ENCODE measurements around the gene RHOV. TPM values are rescaled to one million over a fixed set of nuclear protein-coding genes. Genes with fewer than 3 reads are reported as not detected.

The RHOV gene, protein sequence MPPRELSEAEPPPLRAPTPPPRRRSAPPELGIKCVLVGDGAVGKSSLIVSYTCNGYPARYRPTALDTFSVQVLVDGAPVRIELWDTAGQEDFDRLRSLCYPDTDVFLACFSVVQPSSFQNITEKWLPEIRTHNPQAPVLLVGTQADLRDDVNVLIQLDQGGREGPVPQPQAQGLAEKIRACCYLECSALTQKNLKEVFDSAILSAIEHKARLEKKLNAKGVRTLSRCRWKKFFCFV
- 0.41 TPM in 1 of 2 replicates, not detected in the other for total RNA-seq (2014; rRNA removed; shearing (Covaris generic))

DNA sequence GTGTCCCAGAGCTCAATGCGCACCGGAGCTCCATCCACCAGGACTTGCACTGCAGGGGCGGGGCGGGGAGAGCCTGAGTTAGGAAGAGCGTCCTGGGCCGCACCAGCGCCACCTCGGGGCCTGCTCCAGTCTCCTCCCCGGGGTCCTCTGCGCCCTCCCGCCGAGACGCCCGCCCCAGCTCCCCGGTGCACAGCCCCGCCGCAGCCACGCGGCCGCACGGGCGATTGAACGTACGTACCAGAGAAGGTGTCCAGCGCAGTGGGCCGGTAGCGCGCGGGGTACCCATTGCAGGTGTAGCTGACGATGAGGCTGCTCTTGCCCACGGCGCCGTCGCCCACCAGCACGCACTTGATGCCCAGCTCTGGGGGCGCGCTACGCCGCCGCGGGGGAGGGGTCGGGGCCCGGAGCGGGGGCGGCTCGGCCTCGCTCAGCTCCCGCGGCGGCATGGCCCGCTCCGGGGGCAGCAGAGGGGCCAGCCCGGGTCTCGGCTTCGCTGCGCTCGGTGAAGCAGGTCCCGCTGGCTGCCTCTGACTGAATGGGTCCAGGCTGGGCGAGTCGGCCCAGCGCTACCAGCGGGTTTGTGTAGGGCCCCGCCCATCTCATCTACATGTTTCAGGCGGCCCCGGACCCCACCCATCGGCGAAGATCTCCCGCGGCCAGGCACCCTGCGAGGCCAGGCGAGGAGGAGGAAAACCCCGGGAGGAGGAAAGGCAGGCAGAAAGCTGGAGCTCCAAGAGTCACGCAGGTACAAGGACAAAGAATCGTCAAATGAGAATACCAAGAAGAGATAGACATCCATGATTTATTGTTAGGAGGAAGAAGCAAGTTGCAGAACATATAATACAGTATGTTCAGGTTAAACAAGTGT, at the start of gene RHOV:
Gene RHOV, minus strand, starts transcription at position 541 of the 868 bp plus-strand sequence. Its CDS starts 95 bp downstream, at position 446.
- no peak for DNase-seq (ENCODE audit: low spot score)

DNA sequence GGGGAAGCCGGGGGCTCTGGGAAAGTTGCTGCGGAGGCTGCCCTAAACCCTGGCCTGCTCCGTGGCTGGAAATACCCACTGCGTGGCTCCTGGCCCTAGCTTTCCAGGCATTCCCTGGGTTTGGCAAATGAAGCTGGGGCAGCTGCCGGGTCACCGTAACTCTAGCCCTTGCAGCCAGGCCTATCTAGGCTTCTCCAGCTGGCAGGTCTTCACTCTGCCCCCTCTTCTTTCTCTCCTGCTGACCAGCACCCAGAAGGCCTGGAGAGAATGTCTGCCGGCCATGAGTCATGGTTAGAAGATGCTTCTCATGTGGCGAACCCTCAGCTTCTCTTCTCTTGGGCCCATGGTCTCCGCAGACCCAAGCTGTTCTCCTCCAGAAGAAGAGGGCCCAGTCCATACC, 49.5 kb upstream of the RHOV start:
- no peak for DNase-seq (ENCODE audit: low spot score)

DNA sequence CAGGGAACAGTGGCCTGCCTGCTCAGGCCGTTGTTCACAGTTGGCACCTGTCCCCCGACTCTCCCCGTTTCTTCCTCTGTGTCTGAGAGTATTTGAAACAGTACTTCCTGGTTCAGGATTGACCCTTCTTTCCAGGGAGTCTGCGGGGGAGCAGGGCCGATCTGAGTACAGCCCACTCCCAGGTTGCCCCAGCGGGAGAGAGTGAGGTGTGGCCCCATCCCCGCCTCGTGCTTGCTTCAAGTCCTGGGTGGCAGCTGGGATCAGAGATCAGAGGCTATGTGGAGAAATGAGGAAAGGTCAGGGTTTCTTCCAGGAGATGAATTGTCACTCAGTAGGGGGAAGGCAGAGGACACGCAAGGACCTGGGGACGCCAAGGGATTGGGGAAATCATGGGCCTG, 48.6 kb upstream of the RHOV start:
- no peak for DNase-seq (ENCODE audit: low spot score)

DNA sequence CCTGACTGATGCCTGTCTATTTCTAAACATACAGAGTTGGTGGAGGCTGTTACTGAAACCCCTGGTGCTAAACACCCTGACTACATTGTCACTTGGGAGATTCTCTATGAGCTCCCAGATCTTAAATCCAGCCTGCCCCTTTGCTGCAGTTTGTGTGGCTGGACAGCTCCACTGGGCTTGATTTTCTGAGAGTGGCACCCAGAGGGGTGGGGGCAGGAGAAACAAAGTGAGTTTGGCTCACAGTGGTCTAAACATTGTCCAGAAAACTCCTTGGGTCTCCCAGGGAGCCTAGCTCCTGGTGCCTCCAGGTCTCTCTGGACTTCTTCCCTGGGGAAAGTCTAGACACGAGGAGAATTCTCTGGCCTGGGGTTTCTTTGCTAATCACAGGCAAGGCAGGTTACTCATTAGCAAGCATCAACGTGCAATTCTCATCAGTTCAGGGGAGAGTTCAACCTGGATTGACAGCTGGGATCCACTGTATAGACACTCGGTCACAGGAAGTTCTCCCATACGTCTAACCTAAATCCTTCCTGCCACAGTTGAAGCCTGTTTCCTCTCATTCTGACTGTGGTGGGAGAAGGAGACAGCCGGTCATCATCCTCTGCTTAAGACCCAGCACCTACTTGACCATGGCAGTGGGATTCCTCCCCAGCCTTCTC, 48.0 kb upstream of the RHOV start:
- DNase-seq (ENCODE audit: low spot score), result no peak

DNA sequence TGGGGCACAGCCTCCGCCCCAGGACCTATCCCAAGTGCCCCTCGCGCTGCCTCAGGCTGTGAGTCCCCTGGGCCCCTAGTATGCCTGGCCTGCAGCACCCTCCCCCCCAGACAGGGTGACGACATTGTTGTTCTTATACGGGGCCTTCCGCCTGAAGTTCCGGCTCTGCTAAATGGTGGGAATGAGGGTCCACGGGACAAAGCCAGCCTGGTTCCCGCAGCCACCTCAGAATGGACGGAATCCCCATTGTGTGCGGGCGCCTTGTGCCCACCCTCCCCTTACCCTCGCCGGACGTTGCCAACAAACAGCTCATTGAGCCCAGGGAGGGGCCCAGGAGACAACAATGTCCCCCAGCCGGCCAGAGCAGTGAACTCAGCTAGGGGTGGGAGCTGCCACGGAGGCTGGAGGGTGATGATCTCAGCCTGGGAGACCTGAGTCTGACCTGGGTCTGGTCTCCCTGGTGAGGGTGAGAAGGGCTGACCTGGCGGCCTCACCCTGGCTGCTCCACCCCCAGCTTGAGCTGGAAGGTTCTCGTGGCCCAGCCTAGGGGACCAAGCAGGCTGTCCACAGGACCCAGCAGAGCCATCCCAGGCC, 44.9 kb upstream of the RHOV start:
- DNase-seq (ENCODE audit: low spot score), result no peak

DNA sequence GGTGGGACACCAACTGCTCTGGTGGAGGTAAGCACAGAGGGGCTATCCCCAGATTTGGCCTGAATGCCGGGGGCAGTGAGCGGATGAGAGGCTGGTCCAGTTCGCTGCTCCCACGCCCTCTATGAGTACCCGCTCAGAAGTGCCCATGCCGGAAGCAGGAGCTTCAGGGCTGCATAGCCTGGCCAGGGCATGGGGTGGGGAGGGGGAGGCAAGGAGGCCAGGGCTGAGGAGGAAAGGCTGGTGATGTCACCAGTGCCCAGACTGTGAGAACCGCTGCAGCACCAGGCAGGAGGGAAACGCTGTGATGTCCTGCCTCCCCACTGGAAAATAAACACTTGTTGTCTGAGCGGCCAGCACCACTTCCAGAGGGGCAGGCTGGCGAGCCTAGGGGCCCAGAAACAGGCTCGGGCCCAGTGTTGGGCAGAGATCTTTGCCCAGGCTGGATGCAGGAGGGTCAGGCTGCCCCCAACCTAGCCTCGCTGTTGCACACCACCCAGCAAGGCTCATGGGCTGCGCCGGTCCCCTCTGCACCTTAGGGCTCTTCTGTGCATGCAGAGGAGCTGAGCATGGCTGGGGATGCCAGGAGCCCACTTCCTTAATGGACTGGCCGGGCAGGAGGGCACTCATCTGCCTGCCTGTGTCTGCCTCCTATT, 44.2 kb upstream of the RHOV start:
- DNase-seq (ENCODE audit: low spot score), result no peak

DNA sequence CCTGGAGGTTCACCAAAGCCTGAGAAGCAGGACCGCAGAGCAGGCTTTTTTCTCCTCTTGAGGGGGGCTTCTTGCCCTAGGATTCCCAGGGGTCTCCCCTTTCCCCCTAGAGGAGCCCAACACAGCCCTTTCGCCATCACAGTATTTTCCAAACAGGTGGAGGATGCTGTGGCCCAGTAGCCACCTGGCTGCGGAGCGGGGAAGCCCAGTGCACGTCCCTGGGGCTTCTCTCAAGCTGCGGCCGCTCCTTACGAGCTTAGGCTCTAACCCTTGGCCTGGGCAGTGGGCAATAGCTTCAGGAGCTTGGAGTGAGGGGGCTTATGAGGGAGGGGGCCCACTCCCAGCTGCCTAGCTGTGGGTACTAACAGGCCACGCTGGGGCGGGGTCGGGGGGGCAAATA, 43.6 kb upstream of the RHOV start:
- no peak for DNase-seq (ENCODE audit: low spot score)

DNA sequence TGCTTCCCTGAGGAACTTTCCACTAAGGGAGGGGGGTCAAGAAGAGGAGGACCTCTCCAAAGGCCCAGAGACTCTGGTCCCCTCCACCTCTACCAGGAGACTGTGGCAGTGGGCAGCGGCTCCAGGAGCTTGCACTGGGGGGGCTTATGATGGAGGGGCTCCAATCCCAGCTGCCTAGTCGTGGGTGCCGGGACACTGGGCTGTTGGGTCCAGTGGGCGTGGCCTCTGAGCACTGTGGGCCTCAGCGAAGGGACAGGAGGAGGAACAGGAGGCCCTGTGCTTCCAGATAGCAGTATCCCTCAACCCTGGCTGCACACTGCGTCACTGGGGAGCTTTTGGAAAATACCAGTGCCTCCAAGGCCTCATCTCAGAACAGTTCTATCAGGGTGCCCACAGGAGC, 41.6 kb upstream of the RHOV start:
- no peak for DNase-seq (ENCODE audit: low spot score)

DNA sequence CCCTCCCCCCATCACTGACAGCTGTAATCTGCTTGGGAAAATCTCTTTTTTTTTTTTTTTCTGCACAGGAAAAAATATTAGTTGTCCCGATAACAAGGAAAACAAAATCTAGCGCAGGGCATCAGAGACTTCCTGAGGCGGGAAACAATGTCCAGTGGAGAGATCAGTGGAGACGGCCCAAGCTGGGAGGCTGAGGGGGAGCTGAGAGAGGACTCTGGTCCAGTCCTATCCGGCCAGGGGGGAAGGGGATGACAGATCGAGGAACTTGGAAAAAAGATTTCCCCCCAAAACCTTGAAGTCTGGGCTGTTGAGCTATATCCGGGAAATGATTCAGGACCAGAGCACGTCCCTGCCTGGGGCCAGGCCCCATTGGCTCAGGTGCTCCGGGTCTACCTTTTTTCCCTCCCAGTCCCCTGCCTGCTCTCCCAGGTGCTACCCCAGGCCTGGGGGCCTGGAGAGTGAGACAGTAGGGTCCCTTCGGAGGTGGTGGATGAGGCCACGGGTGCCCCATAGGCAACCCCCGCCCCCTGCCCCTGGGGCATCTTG, 41.2 kb upstream of the RHOV start:
- no peak for DNase-seq (ENCODE audit: low spot score)

DNA sequence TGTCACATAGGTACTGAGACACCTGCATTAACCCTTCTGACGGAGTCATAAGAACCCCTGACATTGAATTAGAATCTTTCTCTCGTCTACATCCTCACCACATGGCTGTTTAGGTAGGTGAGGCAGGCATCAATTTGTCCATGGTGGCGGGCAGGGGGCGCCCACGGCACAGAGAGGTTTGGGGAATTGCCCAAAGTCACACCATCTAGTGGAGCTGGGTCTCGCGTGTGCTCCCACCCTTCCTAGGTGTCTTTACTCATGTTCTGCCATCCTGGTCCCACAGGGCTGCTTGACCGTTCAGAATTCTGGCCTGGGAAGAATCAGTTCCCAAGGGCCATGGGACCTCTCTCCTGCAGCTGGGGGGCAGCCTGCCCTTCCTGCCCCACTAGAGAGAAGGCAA, 40.5 kb upstream of the RHOV start:
- no peak for DNase-seq (ENCODE audit: low spot score)

DNA sequence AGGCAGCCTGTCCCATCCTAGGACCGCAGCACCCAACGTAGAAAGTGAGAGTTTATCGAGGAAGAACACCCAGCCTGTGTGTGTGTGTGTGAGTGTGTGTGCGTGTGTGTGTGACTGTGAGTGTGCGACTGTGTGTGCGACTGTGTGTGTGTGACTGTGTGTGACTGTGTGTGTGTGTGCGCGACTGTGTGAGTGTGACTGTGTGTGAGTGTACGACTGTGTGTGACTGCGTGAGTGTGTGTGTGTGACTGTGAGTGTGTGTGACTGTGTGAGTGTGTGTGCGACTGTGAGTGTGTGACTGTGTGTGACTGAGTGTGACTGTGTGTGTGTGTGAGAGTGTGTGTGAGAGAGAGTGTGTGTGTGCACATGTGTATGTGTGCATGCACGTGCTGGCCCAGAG, 40.0 kb upstream of the RHOV start:
- DNase-seq (ENCODE audit: low spot score), result no peak

DNA sequence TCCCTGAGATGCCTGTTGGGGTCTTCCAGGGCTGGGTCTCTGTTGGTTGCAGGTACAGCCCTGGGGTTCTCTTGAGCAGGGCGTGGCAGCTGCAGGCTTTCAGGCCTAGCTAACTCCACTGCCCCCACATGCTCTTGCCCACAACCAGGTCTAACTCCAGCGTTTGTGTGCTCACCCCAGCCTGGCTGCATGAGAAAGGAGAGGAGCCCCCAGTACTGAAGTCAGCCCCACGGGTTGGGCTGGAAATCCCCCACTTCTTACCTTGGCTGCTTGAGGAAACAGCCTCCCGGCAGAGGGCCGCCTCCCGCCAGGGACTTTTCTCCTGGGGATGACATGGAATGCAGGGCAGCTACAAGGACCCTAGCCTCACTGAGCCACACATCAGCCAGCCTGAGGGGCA, 38.4 kb upstream of the RHOV start:
- no peak for DNase-seq (ENCODE audit: low spot score)

DNA sequence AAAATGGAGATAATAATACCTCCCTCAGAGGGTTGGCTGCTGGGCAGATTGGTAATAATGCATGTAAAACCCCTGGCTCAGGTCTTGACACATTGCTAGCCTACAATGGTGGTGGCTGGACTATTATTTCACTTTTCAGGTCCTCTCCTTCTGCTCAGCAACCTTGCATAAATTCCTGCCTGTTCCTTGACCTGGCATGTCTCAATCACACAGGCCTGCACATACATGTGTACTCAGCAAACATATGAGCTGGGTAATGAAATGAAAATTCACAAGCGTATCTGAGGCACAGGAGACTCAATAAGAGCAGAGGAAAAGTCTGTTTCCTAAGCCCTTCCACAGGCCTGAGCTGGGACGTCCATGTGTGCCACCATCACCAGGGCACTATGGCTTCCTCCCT, 37.7 kb upstream of the RHOV start:
- no peak for DNase-seq (ENCODE audit: low spot score)

DNA sequence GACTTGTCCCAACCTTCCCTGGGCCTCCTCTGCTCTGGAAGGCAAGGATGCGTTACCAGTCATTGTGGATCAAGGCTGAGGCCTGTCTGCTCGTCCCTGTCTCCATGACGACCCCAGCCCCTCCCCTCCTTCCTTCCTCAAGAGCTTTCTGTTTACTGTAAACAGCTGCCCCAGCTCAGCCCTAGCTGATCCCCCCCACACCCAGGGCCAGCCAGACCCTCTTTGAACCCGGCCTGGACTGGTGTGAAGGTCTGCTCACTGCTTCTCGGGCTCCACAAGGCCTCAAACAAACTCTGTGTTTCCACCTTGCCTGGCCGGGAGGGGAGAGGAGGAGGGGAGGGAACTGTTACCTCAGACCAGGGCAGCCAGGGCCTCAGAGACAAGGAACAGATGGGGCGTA, 37.1 kb upstream of the RHOV start:
- DNase-seq (ENCODE audit: low spot score), result no peak

DNA sequence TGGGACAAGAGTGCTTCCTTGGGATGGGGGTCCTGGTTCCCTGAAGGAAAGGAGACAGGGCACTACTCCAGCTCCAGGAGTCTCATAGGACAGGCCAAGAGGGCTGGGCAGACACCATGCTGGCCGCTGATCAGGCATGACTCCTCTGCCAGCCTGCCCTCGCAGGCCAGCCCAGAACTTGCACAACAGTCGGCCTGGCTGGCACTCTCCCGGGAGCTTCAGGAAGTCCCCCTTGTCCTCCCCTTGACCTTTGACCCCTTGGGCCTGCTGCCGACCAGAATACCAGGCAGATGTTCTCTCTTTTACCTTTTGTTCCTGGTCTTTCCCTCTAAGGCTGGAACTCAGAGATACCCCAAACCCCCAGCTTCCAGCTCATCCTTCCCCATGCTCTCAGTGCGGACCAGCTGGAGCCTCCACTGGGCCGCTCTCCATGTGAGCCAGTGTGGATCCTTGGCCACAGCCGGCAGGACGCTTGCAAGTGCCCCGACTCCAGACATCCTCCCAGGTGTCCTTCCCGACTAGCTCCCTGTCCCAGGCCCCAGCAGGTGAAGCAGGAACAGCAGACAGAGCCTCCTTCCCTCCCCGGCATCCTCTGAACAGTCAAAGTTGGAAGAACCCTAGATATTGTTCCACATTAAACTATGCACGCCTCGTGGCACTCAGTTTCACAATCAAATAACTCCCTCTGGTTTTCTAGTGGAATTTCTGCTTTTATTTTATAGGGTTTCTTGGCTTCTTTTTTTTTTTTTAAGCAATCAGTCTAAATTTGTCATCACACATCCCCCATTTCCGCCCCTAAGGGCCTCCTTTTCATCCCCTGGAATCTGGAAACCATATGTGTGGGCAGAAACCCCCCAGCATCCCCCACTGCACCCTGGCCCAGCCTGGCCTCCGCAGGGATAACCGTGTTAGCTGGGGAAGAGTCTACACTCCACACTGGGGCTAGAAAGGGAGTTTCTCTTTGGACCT, 35.9 kb upstream of the RHOV start:
- no peak for DNase-seq (ENCODE audit: low spot score)

DNA sequence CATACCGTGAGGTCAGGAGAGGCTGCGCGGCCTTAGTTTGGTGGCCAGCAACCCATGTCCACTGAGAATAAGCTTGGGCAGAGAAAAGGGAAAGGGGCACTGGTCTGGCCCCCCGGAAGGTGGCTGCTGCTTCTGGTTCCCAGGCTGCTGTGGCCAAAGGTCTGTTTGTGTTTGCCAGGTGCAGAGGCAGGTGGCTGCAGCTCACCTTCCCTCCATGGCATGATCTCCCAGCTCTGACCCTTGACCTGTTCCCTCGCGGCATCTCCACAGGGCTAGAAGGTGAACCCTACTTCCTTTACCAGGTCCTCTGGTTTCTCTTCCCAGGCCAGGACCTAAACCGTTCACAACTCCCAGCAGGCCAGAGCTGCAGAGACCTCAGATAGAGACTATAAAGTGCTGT, 34.1 kb upstream of the RHOV start:
- DNase-seq (ENCODE audit: low spot score), result no peak

DNA sequence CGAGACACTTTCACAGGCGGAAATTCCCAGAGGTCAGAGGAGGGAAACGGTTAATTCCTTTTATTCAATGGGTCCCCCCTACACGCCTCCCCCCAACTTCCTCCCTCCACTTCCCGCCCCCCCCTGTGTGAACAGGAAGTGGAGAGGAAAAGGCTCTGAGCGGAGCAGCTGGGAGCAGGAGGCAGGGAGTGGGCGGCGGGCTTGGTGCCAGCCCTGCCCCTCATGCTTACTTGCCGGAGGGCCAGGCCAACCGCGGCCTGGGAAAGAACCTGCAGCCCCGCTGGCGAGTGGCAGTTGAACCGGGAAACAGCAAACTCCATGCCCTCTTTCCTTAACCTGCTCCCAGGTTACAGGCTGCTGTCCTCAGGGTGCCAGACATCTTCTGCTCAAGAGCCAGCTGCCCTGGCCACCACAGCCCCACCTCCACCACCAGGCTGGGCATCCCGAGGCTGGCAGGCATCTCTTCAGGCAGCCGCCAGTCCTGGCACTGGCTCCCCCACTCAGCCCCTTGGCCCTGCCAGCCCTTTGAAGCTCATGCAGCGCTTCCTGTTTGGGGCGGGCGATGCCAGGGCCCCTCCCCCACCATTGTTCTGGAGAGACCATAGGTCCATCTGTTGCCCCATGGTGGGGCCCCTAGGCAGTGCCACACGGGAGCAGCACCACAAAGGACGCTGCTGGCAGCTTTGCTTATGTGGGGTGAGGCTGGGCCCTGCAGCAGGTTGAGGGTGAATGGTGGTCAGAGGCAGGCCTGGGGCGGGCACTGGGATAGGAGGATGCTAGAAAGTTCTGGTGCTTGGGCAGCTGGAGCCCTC, 33.2 kb upstream of the RHOV start:
- DNase-seq (ENCODE audit: low spot score), result no peak

DNA sequence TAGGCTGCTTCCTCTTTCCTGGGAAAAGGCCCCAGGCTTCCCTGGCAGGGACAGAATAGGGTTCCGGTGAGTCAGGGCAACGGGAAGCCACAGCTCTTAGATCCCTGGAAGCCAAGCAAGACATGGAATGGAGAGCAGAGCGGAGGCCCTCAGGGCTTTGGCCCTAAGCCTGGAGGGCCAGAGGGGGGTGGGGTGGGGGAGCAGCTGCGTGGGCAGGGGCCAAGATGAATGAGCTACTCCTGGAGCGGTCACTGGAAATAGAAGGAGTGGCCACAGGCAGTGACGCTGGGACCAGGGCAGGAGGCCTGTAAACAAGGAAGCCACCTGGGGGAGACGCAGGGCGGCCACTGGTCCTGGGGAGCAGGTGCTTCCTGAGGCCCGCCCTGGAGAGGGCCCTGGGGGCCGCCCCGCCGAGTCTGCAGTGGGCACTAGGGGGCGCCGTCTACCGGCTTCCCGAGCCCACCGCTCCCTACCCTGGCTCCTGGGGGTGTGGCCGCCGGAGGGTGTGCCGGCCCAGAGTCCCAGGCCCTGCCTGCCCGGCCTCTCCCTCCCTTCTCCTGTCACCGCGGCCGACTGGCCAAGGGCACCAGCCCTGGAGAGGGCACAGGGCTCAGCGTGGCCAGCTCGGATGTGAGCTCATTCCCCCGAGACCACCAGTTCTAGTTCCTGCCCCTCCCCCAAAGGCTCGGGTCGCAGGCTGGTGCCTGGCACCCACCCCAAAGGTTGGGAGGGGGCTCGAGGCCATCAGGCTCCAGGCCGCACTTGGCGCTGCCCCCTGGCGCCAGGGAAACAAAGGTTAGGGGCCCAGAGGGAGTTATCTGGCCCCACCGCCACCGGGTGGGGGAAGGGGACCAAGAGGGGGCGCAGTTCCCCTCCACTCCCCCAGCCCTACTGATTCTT, 32.3 kb upstream of the RHOV start:
- peak; percentile 82 for DNase-seq (ENCODE audit: low spot score)

Data from H4 (cell line).